WTC11 (cell line): ENCODE results near the gene LPCAT3. TPM values are rescaled to one million over a fixed set of nuclear protein-coding genes. Genes with fewer than 3 reads are reported as not detected.

Source experiments
- ATAC-seq: fragments of 200-7000 bp; cut with Tn5 transposase; 2 replicates; pipeline ENCODE4 v1.10.0; 2021; ENCODE audit warnings: mild to moderate bottlenecking, moderate library complexity
- CTCF ChIA-PET: fragments of 300-600 bp; sonication (Branson Sonifier 250); formaldehyde crosslinking; loops from one replicate; lab custom pipeline; 2021; ENCODE audit warnings: antibody characterized with exemption; lab: Charles Lee
- POLR2A ChIA-PET: fragments of 350-600 bp; sonication (Branson Sonifier 250); formaldehyde crosslinking; loops from one replicate; lab custom pipeline; 2021; ENCODE audit warnings: antibody characterized with exemption; lab: Charles Lee
- DNase-seq: peaks from one replicate; pipeline ENCODE4 v3.0.0; 2021; ENCODE audit warnings: low spot score
- H3K27ac Mint-ChIP-seq: 2 replicates; pipeline ENCODE4 v1.8.0; 2021; ENCODE audit warnings: mixed read lengths
- H3K27me3 Mint-ChIP-seq: 2 replicates; pipeline ENCODE4 v1.8.0; 2021; ENCODE audit warnings: low read depth, mild to moderate bottlenecking, moderate library complexity, mixed read lengths
- H3K36me3 Mint-ChIP-seq: 2 replicates; pipeline ENCODE4 v1.8.0; 2021; ENCODE audit warnings: mixed read lengths
- H3K4me1 Mint-ChIP-seq: 2 replicates; pipeline ENCODE4 v1.8.0; 2022; ENCODE audit warnings: mixed read lengths
- H3K4me3 Mint-ChIP-seq: 2 replicates; pipeline ENCODE4 v1.8.0; 2021; ENCODE audit warnings: mild to moderate bottlenecking, moderate library complexity, mixed read lengths
- H3K9me3 Mint-ChIP-seq: 2 replicates; pipeline ENCODE4 v1.8.0; 2021; ENCODE audit warnings: mixed read lengths
- AR ChIP-seq: fragments of 250-450 bp; sonication (Bioruptor Pico); IDR thresholded peaks from 2 replicates; pipeline ENCODE4 v1.9.0; 2021; ENCODE audit warnings: mild to moderate bottlenecking
- ATF3 ChIP-seq: sonication (generic); formaldehyde crosslinking; conservative IDR thresholded peaks from 2 replicates; pipeline ENCODE4 v1.8.1; 2022; ENCODE audit warnings: mild to moderate bottlenecking, missing genetic modification reagents
- ATF6 ChIP-seq: sonication (generic); formaldehyde crosslinking; IDR thresholded peaks from 2 replicates; pipeline ENCODE4 v1.8.1; 2023; ENCODE audit warnings: mild to moderate bottlenecking, missing genetic modification reagents
- CTCF ChIP-seq: fragments of 200-600 bp; IDR thresholded peaks from 2 replicates; pipeline ENCODE4 v1.8.0; 2022; ENCODE audit warnings: antibody characterized with exemption
- E2F1 ChIP-seq: sonication (generic); formaldehyde crosslinking; IDR thresholded peaks from 2 replicates; pipeline ENCODE4 v1.8.0; 2022; ENCODE audit warnings: mild to moderate bottlenecking, missing genetic modification reagents
- E2F5 ChIP-seq: sonication (generic); formaldehyde crosslinking; IDR thresholded peaks from 2 replicates; pipeline ENCODE4 v1.8.1; 2022; ENCODE audit warnings: mild to moderate bottlenecking, moderate library complexity, missing genetic modification reagents
- ELF4 ChIP-seq: sonication (generic); formaldehyde crosslinking; IDR thresholded peaks from 2 replicates; pipeline ENCODE4 v1.8.1; 2022; ENCODE audit warnings: low read depth, mild to moderate bottlenecking, moderate library complexity, missing genetic modification reagents
- ERG ChIP-seq: fragments of 250-450 bp; sonication (Bioruptor Pico); IDR thresholded peaks from 2 replicates; pipeline ENCODE4 v1.8.0; 2021; ENCODE audit warnings: mild to moderate bottlenecking
- FOXP1 ChIP-seq: sonication (generic); formaldehyde crosslinking; IDR thresholded peaks from 2 replicates; pipeline ENCODE4 v1.8.0; 2022; ENCODE audit warnings: missing genetic modification reagents, mild to moderate bottlenecking, moderate library complexity, borderline replicate concordance
- FOXP4 ChIP-seq: sonication (generic); formaldehyde crosslinking; IDR thresholded peaks from 2 replicates; pipeline ENCODE4 v1.8.0; 2022; ENCODE audit warnings: mild to moderate bottlenecking, missing genetic modification reagents
- GRHL2 ChIP-seq: fragments of 250-450 bp; sonication (Bioruptor Pico); IDR thresholded peaks from 2 replicates; pipeline ENCODE4 v1.8.0; 2022; ENCODE audit warnings: mild to moderate bottlenecking, moderate library complexity; ENCODE audit not compliant: insufficient replicate concordance, severe bottlenecking
- IRF2 ChIP-seq: sonication (generic); formaldehyde crosslinking; IDR thresholded peaks from 2 replicates; pipeline ENCODE4 v1.8.0; 2022; ENCODE audit warnings: low read depth, missing genetic modification reagents, borderline replicate concordance
- MLX ChIP-seq: sonication (generic); formaldehyde crosslinking; IDR thresholded peaks from 2 replicates; pipeline ENCODE4 v1.8.1; 2023; ENCODE audit warnings: mild to moderate bottlenecking, missing genetic modification reagents, moderate library complexity
- NFATC4 ChIP-seq: fragments of 250-450 bp; sonication (Bioruptor Pico); IDR thresholded peaks from 2 replicates; pipeline ENCODE4 v1.9.0; 2021; ENCODE audit warnings: mild to moderate bottlenecking
- NFYB ChIP-seq: sonication (generic); formaldehyde crosslinking; conservative IDR thresholded peaks from 2 replicates; pipeline ENCODE4 v1.8.0; 2022; ENCODE audit warnings: low read depth, missing genetic modification reagents
- NR1H2 ChIP-seq: sonication (generic); formaldehyde crosslinking; IDR thresholded peaks from 2 replicates; pipeline ENCODE4 v1.9.0; 2021; ENCODE audit warnings: mild to moderate bottlenecking, moderate library complexity, missing genetic modification reagents
- NR2C2 ChIP-seq: sonication (generic); formaldehyde crosslinking; IDR thresholded peaks from 2 replicates; pipeline ENCODE4 v1.8.0; 2022; ENCODE audit warnings: mild to moderate bottlenecking, missing genetic modification reagents
- RELA ChIP-seq: sonication (generic); formaldehyde crosslinking; IDR thresholded peaks from 2 replicates; pipeline ENCODE4 v1.8.1; 2022; ENCODE audit warnings: missing genetic modification reagents, mild to moderate bottlenecking, borderline replicate concordance
- RORB ChIP-seq: fragments of 250-450 bp; sonication (Bioruptor Pico); IDR thresholded peaks from 2 replicates; pipeline ENCODE4 v1.9.0; 2021; ENCODE audit warnings: mild to moderate bottlenecking
- SMAD4 ChIP-seq: sonication (generic); formaldehyde crosslinking; IDR thresholded peaks from 2 replicates; pipeline ENCODE4 v1.8.0; 2022; ENCODE audit warnings: mild to moderate bottlenecking, missing genetic modification reagents
- ZMAT4 ChIP-seq: fragments of 250-450 bp; sonication (Bioruptor Pico); IDR thresholded peaks from 2 replicates; pipeline ENCODE4 v1.9.0; 2021; ENCODE audit warnings: mild to moderate bottlenecking
- ZSCAN18 ChIP-seq: fragments of 250-450 bp; sonication (Bioruptor Pico); IDR thresholded peaks from 2 replicates; pipeline ENCODE4 v2.1.2; 2022; ENCODE audit warnings: mild to moderate bottlenecking, moderate library complexity
- total RNA-seq: library from RNA; stranded (reverse); gene quantifications from 3 replicates; pipeline ENCODE4 v1.2.3, GENCODE V29; 2021

LPCAT3 gene
- total RNA-seq, 1 experiment from 2014 or later: 40.0 TPM

- Mint-ChIP-seq H3K9me3 (no peaks in the 10 kb centered on the region), H3K27ac (no peak overlapping the region), H3K4me3 (no peak overlapping the region), H3K4me1 (peaks cover 51% of the 10 kb centered on the region), H3K36me3 (peaks cover 15% of the 10 kb centered on the region), H3K27me3 (no peaks in the 10 kb centered on the region)
- ATAC-seq: no peak
- CTCF ChIA-PET: interaction anchor here (1.1 to 5.5 kb wide), 3 partner anchors 16 to 72 kb away, joined by 4 to 53 read pairs (median 4); partner anchors contain the start of gene SPSB2
- POLR2A ChIA-PET: interaction anchor here (0.8 kb wide), 2 partner anchors 16 to 28 kb away, joined by 3 read pairs; no protein-coding TSS in a partner anchor
- DNase-seq: no peak
- TF ChIP-seq ERG (CRISPR knock-in tag) (0 out of 2 replicates have a peak, but pooled peaks have one; percentile 38), NR2C2 (no peak), NR1H2 (no peak), ATF3 (CRISPR knock-in tag) (no peak), NFYB (no peak), SMAD4 (no peak), ZMAT4 (CRISPR knock-in tag) (no peak), FOXP1 (CRISPR knock-in tag) (no peak), E2F5 (CRISPR knock-in tag) (no peak), RORB (peak; percentile 8; the same call in 1 of the 2 replicates), GRHL2 (CRISPR knock-in tag) (no peak), NFATC4 (CRISPR knock-in tag) (peak; percentile 59; the same call in 1 of the 2 replicates), E2F1 (CRISPR knock-in tag) (no peak), MLX (CRISPR knock-in tag) (no peak), FOXP4 (CRISPR knock-in tag) (no peak), ELF4 (CRISPR knock-in tag) (no peak), AR (CRISPR knock-in tag) (0 out of 2 replicates have a peak, but pooled peaks have one; percentile 16), ATF6 (CRISPR knock-in tag) (no peak), RELA (CRISPR knock-in tag) (no peak), CTCF (no peak), ZSCAN18 (CRISPR knock-in tag) (no peak), IRF2 (CRISPR knock-in tag) (no peak)
Measured at GRCh38 chr12:6941267-6941666, 77.0 kb downstream of the LPCAT3 start.
